ENCODE data around the gene EIF4G3.

DNA sequence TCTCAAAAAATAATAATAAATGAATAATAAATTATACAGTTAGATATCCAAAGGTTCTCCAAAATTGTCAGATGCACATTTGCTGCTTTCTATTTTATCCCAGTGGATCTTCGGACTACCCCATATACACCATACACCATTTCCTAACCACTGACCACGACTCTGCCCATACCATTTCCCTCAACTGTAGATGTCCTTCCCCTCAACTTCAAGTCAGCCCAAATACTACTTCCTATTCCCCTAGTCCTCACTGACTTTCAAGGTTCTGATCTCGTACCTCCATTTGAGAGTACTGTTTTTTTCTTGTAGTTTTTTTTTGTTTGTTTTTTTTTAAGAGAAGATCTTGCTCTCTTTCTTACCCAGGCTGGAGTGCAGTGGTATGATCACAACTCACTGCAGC is 19.6 kb downstream of the EIF4G3 start:
- no peak for TF ChIP-seq MXI1 (IDR thresholded peaks at IDR 0.05; ENCODE audit: low read depth, low read length)
- TF ChIP-seq, protein P1, sequence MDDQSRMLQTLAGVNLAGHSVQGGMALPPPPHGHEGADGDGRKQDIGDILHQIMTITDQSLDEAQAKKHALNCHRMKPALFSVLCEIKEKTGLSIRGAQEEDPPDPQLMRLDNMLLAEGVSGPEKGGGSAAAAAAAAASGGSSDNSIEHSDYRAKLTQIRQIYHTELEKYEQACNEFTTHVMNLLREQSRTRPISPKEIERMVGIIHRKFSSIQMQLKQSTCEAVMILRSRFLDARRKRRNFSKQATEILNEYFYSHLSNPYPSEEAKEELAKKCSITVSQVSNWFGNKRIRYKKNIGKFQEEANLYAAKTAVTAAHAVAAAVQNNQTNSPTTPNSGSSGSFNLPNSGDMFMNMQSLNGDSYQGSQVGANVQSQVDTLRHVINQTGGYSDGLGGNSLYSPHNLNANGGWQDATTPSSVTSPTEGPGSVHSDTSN (IDR thresholded peaks at IDR 0.05), result no peak
- no peak for TF ChIP-seq RFX5 (IDR thresholded peaks at IDR 0.05; ENCODE audit: low read length)
- TF ChIP-seq, protein P2, sequence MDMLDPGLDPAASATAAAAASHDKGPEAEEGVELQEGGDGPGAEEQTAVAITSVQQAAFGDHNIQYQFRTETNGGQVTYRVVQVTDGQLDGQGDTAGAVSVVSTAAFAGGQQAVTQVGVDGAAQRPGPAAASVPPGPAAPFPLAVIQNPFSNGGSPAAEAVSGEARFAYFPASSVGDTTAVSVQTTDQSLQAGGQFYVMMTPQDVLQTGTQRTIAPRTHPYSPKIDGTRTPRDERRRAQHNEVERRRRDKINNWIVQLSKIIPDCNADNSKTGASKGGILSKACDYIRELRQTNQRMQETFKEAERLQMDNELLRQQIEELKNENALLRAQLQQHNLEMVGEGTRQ (IDR thresholded peaks at IDR 0.05; ENCODE audit: borderline replicate concordance, low read depth, low read length), result no peak
- TF ChIP-seq NFIC (IDR thresholded peaks at IDR 0.05; ENCODE audit: borderline replicate concordance), result no peak
- TF ChIP-seq, protein P3, sequence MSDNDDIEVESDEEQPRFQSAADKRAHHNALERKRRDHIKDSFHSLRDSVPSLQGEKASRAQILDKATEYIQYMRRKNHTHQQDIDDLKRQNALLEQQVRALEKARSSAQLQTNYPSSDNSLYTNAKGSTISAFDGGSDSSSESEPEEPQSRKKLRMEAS (IDR thresholded peaks at IDR 0.05; ENCODE audit: low read depth), result no peak
- TF ChIP-seq, protein P4, sequence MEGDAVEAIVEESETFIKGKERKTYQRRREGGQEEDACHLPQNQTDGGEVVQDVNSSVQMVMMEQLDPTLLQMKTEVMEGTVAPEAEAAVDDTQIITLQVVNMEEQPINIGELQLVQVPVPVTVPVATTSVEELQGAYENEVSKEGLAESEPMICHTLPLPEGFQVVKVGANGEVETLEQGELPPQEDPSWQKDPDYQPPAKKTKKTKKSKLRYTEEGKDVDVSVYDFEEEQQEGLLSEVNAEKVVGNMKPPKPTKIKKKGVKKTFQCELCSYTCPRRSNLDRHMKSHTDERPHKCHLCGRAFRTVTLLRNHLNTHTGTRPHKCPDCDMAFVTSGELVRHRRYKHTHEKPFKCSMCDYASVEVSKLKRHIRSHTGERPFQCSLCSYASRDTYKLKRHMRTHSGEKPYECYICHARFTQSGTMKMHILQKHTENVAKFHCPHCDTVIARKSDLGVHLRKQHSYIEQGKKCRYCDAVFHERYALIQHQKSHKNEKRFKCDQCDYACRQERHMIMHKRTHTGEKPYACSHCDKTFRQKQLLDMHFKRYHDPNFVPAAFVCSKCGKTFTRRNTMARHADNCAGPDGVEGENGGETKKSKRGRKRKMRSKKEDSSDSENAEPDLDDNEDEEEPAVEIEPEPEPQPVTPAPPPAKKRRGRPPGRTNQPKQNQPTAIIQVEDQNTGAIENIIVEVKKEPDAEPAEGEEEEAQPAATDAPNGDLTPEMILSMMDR (IDR thresholded peaks at IDR 0.05), result no peak
- no peak for TF ChIP-seq TEAD4 (IDR thresholded peaks at IDR 0.05; ENCODE audit: borderline replicate concordance, insufficient read depth)
- TF ChIP-seq EP300 (IDR thresholded peaks at IDR 0.05; ENCODE audit: borderline replicate concordance in 1 of 2, low read depth in 1 of 2, low read length in 1 of 2), result no peak
- no peak for TF ChIP-seq POLR2AphosphoS5 (IDR thresholded peaks at IDR 0.05; ENCODE audit: low read depth, low read length)
- TF ChIP-seq CHD2 (IDR thresholded peaks at IDR 0.05; ENCODE audit: low read length, partially characterized antibody), result no peak
- TF ChIP-seq, protein P5, sequence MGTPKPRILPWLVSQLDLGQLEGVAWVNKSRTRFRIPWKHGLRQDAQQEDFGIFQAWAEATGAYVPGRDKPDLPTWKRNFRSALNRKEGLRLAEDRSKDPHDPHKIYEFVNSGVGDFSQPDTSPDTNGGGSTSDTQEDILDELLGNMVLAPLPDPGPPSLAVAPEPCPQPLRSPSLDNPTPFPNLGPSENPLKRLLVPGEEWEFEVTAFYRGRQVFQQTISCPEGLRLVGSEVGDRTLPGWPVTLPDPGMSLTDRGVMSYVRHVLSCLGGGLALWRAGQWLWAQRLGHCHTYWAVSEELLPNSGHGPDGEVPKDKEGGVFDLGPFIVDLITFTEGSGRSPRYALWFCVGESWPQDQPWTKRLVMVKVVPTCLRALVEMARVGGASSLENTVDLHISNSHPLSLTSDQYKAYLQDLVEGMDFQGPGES (IDR thresholded peaks at IDR 0.05; ENCODE audit: low read depth, low read length), result no peak
- TF ChIP-seq EZH2phosphoT487 (IDR thresholded peaks at IDR 0.05; ENCODE audit: borderline replicate concordance, low read depth), result no peak
